GM12892 (cell line): ENCODE results near the gene NXNL2.

Source experiments
- POLR2A ChIP-seq: IDR thresholded peaks from 2 replicates; pipeline ENCODE4 v1.6.1; 2011; ENCODE audit warnings: low read depth, low read length, control low read depth
- POLR2AphosphoS5 ChIP-seq: IDR thresholded peaks from 2 replicates; pipeline ENCODE4 v1.6.1; 2011; ENCODE audit warnings: low read depth, low read length, control low read depth
- TAF1 ChIP-seq: IDR thresholded peaks from 2 replicates; pipeline ENCODE4 v1.6.1; 2011; ENCODE audit warnings: low read depth, mild to moderate bottlenecking, control low read depth, low read length, borderline replicate concordance

- no peak for TF ChIP-seq POLR2A
- TF ChIP-seq TAF1, result no peak
- no peak for TF ChIP-seq POLR2AphosphoS5
Measured at GRCh38 chr9:88574953-88575352, 40.0 kb downstream of the NXNL2 start.
